RCC 7860 (cell line): ENCODE data around the gene MGRN1.
"Not testable (repeated sequence)": the region's sequence is repeated elsewhere in the genome, so short reads cannot be mapped to it uniquely, and the experiment has no call there.

Experiments
- DNase-seq: peaks from one replicate; pipeline ENCODE4 v3.0.0-alpha.2; 2015; ENCODE audit warnings: low spot score
- FAIRE-seq: peaks from 2 replicates; lab custom pipeline; 2012; peaks lifted over from hg19 to GRCh38; lab: Jason Lieb, UNC

MGRN1 gene

GRCh38 chr16:4649744-4650442 is 25.3 kb downstream of the MGRN1 start:
- FAIRE-seq (no peak), DNase-seq (no peak)

DNA sequence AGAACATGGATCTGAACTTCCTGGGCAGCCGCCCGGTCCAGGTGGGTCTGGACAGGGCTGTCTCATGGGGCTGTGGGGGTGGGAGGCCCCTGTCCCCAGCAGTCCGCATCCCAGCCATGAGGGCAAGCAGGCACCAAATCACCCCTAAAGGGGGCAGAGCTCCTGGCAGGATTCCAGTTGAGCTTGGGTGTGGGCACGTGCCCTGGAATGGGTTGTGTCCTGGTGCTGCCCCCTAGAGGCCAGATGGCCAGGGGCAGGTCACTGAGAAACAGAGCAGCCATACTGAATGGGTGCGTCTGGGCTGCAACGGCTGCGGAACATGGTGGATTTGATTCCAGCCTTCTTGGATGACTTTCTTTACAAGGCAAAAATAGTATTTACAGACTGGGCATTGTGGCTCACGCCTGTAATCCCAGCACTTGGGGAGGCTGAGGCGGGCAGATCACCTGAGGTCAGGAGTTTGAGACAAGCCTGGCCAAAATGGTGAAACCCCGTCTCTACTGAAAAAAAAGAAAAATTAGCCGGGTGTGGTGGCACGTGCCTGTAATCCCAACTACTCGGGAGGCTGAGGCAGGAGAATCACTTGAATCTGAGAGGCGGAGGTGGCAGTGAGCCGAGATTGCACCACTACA is 25.9 kb downstream of the MGRN1 start:
- DNase-seq = peak; percentile 39
- not testable (repeated sequence) for FAIRE-seq

DNA sequence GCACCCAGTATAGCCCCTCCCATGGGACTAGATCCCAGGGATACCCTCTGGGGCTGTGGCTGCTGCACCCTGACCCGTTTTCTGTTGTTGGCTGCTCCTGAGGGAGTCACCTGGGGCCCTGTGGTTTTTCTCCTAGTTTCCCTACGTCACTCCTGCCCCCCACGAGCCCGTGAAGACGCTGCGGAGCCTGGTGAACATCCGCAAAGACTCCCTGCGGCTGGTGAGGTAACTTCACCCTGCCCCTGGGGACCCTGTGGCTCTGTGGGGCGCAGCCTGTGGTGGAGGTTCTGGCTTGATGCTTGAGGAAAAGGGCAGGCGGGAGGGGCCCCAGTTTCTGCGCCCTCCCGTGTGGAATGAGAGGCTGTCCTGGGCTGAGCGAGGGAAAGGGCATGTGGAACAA is 27.2 kb downstream of the MGRN1 start:
- FAIRE-seq = no peak
- no peak for DNase-seq

DNA sequence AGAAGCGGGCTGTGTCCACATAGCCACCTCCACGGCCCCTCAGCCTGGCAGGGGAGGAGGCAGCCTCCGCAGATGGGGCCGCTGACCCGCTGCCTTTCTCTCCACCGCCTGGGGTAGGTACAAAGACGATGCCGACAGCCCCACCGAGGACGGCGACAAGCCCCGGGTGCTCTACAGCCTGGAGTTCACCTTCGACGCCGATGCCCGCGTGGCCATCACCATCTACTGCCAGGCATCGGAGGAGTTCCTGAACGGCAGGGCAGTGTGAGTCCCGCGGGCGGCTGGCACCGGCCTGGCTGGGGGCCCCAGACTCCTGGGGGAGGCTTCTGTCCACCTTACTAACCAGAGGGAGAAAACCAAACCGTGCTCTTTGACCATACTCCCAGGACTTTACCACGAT is 27.9 kb downstream of the MGRN1 start:
- FAIRE-seq = no peak

DNA sequence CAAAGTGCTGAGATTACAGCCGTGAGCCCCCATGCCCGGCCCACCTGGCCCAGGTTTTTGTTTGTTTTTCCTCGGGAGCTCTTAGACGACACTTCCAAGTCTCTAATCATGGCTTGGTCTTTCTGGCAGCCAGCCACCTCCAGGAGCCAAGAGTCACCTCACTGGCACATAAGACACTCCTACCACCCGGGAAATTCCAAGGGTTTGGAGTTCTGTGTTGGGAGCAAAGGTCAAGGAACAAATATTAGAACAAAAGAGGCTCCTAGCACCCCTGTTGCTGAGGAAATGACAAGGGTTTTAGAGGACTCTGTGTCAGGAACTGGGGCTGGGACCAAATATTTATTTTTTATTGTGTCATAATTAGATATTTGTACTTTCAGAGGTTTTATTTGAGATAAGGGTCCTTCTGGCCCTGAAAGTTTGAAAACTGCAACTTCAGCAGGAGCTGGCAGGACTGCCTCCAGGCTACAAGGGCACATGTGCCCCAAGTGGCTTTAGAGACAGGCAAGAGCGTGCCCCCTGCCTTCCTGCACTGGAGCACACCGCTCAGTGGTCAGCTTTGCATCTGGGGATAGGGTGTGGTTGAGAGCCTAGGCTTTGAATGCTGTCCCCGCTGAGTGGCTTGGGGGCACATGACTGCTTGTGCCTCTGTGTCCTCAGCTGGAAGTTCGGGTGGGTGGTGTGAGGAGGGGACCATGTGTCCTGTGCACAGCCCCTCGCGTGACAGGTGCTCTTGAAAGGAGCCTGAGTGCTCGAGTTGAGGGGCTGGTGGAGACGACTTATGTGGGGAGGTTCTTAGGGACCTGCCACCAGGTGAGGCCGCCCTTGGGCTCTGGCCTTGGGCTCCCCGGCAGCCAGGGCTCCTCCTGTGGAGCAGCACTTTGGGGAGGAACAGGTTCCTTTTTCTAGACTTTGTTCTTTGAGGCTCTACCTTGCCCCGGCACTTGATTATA is 29.7 kb downstream of the MGRN1 start:
- FAIRE-seq (peak; percentile 73), DNase-seq (peak; percentile 70)

More for the DNA sequence above, 27.9 kb downstream of the MGRN1 start:
- no peak for DNase-seq

DNA sequence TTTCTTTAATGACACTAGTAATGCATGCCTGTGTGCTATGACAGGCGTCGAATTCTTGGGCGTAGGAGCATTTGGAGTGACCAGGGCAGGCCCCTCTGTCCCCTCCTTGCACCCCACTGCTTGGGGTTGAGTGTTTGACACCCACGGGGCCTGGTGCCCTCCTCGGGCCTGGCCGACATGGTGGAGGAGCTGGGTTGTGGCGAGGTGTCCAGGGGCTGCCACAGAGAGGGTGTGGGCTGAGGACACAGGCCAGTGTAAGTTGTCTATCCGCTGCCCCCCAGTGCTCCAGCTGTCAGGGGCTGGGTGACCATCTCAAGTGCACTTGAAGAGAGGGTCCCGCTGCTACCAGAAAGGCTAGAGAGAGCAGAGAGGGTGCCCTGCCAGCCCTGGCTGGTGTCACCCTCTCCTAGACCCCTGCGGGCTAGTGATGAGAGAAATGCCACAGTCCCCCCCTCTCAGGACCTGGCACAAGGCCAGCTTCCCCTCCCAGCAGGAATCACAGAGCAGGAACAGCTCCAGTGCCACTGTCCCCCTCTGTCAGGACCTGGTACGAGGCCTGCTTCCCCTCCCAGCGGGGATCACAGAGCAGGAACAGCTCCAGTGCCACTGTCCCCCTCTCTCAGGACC is 30.5 kb downstream of the MGRN1 start:
- no peak for DNase-seq

GRCh38 chr16:4655801-4656200 is 31.2 kb downstream of the MGRN1 start:
- no peak for DNase-seq
- FAIRE-seq = no peak

More for the DNA sequence above, 30.5 kb downstream of the MGRN1 start:
- no peak for FAIRE-seq

DNA sequence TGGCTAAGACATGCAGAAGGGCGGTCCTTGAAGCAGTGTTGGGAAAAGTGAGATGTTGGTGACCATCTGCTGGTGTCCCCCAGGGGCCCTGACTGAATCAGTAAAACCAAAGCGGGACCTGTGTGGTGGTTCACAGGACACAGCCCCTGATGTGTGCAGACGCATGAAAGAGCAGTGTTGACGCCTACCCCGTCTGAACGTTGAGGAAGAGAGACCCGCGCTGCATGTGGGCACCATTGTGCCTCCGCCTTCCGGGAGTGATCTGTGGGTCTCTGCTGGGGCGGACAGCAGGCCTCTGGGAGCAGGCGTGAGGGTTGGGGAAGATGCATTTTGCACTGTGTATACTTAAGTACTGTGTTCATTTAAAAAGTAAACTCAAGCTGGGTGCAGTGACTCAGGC is 31.6 kb downstream of the MGRN1 start:
- FAIRE-seq = no peak
- no peak for DNase-seq

GRCh38 chr16:4656695-4657686 is 32.4 kb downstream of the MGRN1 start:
- DNase-seq = no peak
- no peak for FAIRE-seq

- FAIRE-seq = no peak
- no peak for DNase-seq
These were observed 35.0 kb downstream of the MGRN1 start for GRCh38 chr16:4659363-4660353.

DNA sequence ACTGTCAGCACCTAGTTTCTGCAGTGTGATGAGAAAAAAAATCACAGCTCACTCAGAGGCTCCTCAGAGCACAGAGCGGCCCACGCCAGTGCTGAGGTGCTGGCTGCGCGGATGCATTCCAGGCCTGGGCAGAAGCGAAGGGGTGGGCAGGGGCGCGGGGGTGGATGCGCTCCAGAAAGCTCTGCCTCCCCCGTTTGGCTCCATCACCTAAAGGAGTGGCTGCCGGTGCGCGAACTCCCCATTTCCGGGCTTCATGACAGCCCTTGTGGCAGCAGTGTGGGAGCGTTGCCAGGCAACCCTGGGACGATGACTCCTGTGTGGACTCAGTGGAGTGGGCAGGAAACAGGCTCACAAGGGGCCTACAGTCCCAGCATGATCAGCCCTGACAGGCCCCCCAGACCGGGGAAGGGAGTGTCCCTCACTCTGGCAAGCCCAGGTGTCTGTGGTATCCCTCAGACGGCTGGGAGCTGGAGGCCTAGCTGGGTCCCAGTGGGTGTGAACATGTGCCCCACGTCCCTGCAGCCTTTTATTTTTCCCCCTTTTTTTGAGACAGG is 35.9 kb downstream of the MGRN1 start:
- no peak for FAIRE-seq
- peak; percentile 70 for DNase-seq

- no peak for FAIRE-seq
- DNase-seq = no peak
These were observed 37.0 kb downstream of the MGRN1 start for GRCh38 chr16:4661661-4662060.

DNA sequence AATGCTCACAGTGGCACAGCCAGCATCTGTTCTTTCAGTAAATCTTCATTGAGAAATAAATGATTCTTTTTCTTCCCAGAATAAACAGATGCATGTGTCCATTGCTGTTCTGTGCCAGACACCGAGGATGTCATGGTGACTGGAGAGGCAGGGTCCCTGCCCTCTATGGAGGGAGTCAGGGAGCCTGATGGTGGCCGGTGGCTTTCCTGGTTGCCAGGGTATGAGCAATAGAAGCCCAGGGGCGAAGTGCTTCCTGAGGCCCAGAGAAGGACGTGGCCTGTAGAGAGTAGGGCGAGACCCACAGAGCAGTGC is 38.8 kb downstream of the MGRN1 start:
- no peak for DNase-seq

GRCh38 chr16:4663777-4664465 is 39.3 kb downstream of the MGRN1 start:
- DNase-seq (no peak), FAIRE-seq (no peak)

More for the DNA sequence above, 38.8 kb downstream of the MGRN1 start:
- FAIRE-seq = no peak

GRCh38 chr16:4664538-4665418 is 40.2 kb downstream of the MGRN1 start:
- DNase-seq = no peak
- FAIRE-seq = no peak

DNA sequence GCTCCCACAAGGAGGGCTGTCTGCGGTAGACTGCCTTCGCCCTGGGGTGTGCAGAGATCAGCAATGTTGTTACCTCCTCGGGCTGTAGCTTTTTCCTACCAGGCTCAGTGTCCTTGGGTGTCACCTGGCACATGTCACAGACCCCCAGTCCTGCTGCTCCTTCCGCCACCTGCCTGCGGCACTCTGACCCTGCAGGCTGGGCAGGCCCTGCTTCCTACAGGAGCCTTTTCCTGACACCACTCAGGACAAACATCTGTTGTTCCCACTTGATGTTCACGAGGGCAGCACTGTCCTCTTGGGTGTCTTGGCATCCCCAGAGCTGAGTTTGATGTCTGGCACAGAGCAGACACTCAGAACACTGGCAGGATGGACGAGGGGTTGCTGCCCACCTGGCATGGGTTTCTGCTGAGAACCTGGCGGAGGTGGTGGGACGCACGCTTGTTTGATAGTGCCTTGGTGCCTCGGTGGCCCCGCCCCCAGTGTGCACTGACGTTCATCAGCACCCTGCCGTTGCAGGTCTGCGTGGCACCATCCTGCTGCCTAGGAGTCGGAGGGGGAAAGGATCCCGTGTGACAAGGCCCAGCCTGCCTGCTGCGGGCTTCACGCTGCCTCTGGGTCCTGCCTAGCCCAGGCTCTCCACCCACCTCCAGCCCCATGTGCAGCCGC is 42.0 kb downstream of the MGRN1 start:
- no peak for DNase-seq
- no peak for FAIRE-seq
